D721Med (cell line): ENCODE data around the gene HCRT.

ENCODE experiments used
- DNase-seq: peaks from one replicate; pipeline ENCODE4 v3.0.0; 2011; ENCODE audit warnings: low spot score; ENCODE audit not compliant: insufficient read length
- FAIRE-seq: peaks from 2 replicates; lab custom pipeline; 2011; peaks lifted over from hg19 to GRCh38; lab: Jason Lieb, UNC
- CTCF ChIP-seq: IDR thresholded peaks from 2 replicates; pipeline ENCODE4 v1.5.1; 2012; ENCODE audit warnings: mild to moderate bottlenecking, control low read depth; ENCODE audit not compliant: insufficient read depth; ENCODE audit errors: missing control alignments

Gene HCRT

DNA sequence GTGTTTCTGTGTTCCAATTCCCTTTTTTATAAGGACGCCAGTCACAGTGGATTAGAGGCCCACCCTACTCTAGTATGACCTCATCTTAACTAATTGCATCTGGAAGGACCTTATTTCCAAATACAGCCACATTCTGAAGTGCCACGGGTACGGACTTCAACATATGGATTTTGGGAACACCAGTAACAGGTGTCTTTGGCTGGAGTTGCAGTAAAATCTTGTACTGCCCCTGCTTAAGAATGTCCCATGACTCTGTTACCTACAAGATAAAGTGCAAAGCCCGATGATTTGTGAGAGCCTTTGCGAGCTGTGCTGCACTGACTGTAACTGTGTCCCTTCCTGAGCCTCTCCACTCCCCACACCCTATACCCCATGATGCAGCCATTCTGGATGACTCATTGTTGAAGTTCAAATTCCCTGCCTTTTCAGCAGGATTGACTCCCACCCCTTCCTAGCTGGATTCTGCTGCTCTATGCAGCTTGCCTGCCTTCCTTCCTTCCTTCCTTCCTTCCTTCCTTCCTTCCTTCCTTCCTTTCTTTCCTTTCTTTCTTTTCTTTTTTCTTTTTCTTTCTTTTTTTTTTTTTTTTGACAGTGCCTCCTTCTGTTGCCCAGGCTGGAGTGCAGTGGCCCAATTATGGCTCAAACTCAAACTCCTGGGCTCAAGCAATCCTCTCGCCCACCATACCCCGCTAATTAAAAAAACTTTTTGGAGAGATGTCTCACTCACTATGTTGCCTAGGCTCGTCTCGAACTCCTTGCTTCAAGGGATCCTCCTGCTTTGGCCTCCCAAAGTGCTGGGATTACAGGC is 2.1 kb downstream of the HCRT start:
- DNase-seq = no peak
- no peak for FAIRE-seq
- TF ChIP-seq CTCF = no peak

DNA sequence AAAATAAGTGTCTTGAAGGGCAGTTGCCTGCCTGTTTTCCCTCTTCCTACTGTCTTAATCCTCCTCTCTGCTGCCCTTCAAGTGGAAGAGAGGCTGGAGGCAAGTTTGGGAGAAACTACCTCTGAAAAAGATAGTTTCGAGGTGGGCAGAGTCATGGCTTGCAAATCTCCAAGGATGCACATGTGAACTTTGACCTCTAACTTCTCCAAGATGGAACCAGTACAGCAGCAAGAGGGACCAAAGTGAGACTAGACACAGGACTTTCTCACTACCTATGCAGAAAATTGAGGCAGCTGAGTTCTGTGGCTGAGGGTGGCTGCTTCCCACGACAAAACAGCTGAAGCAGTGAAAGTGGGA is 3.4 kb downstream of the HCRT start:
- DNase-seq (no peak), FAIRE-seq (no peak)
- TF ChIP-seq CTCF = no peak

DNA sequence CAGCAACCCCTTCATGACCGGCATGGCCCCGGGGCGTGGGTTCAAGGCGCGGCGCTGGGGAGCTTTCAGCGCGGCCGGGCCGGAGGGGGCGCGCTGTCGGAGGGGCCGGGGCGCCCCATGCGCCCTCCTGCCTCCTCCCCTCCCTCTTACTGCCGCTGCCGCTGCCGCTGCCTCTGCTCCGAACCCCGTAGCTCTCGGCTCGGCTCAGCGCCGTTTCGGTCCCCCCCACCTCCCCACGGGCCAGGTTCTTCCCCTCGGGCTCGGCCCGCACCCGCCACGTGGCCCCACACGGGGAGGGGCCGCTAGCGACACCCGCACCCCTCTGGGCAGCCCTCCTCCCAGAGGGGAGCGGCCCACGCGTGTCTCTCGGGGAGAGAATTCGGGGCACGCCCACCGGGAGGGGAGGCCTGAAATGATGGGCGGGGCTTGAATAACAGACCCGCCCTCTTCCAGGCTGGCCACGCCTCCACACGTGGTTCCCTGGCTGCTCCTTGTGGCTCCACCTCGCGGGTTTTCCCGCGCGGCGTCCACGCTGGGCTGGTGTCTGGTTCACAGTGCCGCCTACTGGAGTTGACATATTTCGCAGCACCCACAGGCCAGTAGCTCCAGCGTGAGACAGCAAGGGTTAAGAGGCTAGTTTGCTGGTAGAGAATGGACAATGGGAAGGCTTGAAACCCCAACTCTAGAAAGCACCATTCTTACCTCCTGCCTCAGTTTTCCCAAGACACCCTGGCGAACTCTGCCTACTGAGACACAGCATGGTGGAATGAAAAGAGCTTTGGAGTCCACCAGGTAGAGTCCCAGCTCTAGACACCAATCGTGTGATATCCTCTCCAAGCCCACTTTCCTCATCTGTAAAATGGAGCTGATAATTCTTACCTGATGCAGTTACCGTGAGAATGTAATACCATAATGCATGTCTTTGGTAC is 4.1 kb downstream of the HCRT start, which contains the start of gene KCNH4:
Gene KCNH4 (minus strand): TSS at position 221 of the 929 bp plus-strand sequence. CDS start 197 bp downstream, at position 24.
- DNase-seq = peak; percentile 96
- TF ChIP-seq CTCF = peak; percentile 84
- FAIRE-seq = no peak

DNA sequence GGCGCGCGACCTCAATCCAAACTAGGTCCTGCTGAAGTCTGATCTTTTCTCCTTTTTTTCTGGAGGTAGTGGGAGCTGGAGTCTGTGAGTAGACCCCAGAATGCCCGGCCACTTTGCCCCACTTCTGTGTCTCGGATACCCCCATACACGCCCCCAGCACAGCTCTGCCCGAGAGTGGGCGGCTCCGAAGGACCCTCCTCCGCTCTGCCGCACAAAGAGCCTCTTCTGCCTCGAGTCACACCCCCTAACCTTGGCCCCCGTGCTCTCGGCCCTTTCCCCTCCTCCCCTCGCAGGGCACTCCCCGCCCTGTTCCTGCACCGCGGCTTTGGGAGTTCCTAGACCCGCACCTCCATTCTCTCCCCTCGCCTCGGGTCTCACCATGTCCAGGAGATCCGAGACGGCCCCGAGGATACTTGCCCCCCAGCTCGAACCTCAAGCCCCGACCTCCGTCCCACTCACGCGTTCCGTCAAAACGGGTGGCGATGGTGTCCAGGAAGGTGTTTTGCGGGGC is 4.8 kb downstream of the HCRT start:
- DNase-seq (no peak), FAIRE-seq (no peak)
- TF ChIP-seq CTCF = no peak

- no peak for FAIRE-seq
- no peak for DNase-seq
- no peak for TF ChIP-seq CTCF
Observed at GRCh38 chr17:42179911-42180410, 5.3 kb downstream of the HCRT start.

- FAIRE-seq = no peak
Observed at GRCh38 chr17:42179335-42179734, 5.9 kb downstream of the HCRT start.

More at GRCh38 chr17:42179335-42179734, 5.9 kb downstream of the HCRT start:
- TF ChIP-seq CTCF = no peak
- DNase-seq = no peak
